ENCODE data around the gene GRAP2.

Gene GRAP2

GRCh38 chr22:39994041-39994565 is 93.2 kb downstream of the GRAP2 start:
- no peak overlapping the region for H3K4me3 ChIP-seq (ENCODE audit: low read depth in 1 of 2, low read length in 2 of 2)
- H3K4me1 ChIP-seq (ENCODE audit: insufficient read depth, low read length): no peaks in the 10 kb centered on the region
- H3K36me3 ChIP-seq (ENCODE audit: insufficient read depth, low read length): no peaks in the 10 kb centered on the region
- H3K9ac ChIP-seq (ENCODE audit: low read length): no peak overlapping the region
- no peaks in the 10 kb centered on the region for H3K9me3 ChIP-seq (ENCODE audit: low read length)
- peaks cover 12 to 41% of the 10 kb centered on the region in 2 donors for H3K27me3 ChIP-seq (ENCODE audit: control insufficient read depth in 1 of 2, insufficient read depth in 2 of 2, low read length in 2 of 2)
- no peak overlapping the region for H3K27ac ChIP-seq (ENCODE audit: low read depth, low read length)

GRCh38 chr22:39994566-39995392 is 93.9 kb downstream of the GRAP2 start, which contains the start of gene FAM83F:
FAM83F (plus strand) TSS chr22:39994954; CDS start chr22:39995043, 89 bp downstream.
- Histone ChIP-seq H3K27me3 (ENCODE audit: control insufficient read depth in 1 of 2, insufficient read depth in 2 of 2, low read length in 2 of 2) (peaks cover 12 to 41% of the 10 kb centered on the region in 2 donors), H3K4me3 (ENCODE audit: low read depth in 1 of 2, low read length in 2 of 2) (no peak within 1 kb of the TSS), H3K27ac (ENCODE audit: low read depth, low read length) (no peak within 1 kb of the TSS), H3K9me3 (ENCODE audit: low read length) (no peaks in the 10 kb centered on the region), H3K9ac (ENCODE audit: low read length) (no peak within 1 kb of the TSS), H3K36me3 (ENCODE audit: insufficient read depth, low read length) (no peaks in the 10 kb centered on the region), H3K4me1 (ENCODE audit: insufficient read depth, low read length) (no peaks in the 10 kb centered on the region)

- Histone ChIP-seq H3K4me1 (ENCODE audit: insufficient read depth, low read length) (no peaks in the 10 kb centered on the region), H3K9ac (ENCODE audit: low read length) (no peak overlapping the region), H3K27ac (ENCODE audit: low read depth, low read length) (no peak overlapping the region), H3K9me3 (ENCODE audit: low read length) (no peaks in the 10 kb centered on the region), H3K36me3 (ENCODE audit: insufficient read depth, low read length) (no peaks in the 10 kb centered on the region), H3K4me3 (ENCODE audit: low read depth in 1 of 2, low read length in 2 of 2) (no peak overlapping the region), H3K27me3 (ENCODE audit: control insufficient read depth in 1 of 2, insufficient read depth in 2 of 2, low read length in 2 of 2) (peaks cover 12 to 41% of the 10 kb centered on the region in 2 donors)
These were observed 94.7 kb downstream of the GRAP2 start for GRCh38 chr22:39995393-39996252.

- Histone ChIP-seq H3K27ac (ENCODE audit: low read depth, low read length) (no peak overlapping the region), H3K4me3 (ENCODE audit: low read depth in 1 of 2, low read length in 2 of 2) (no peak overlapping the region), H3K9ac (ENCODE audit: low read length) (no peak overlapping the region)
These were observed 95.8 kb downstream of the GRAP2 start for GRCh38 chr22:39996732-39997131.

GRCh38 chr22:39997421-39997820 is 96.5 kb downstream of the GRAP2 start:
- H3K9me3 ChIP-seq (ENCODE audit: low read length): no peaks in the 10 kb centered on the region
- no peak overlapping the region for H3K4me3 ChIP-seq (ENCODE audit: low read depth in 1 of 2, low read length in 2 of 2)
- H3K27me3 ChIP-seq (ENCODE audit: control insufficient read depth in 1 of 2, insufficient read depth in 2 of 2, low read length in 2 of 2): peaks cover 12 to 41% of the 10 kb centered on the region in 2 donors
- H3K27ac ChIP-seq (ENCODE audit: low read depth, low read length): no peak overlapping the region
- no peaks in the 10 kb centered on the region for H3K4me1 ChIP-seq (ENCODE audit: insufficient read depth, low read length)
- H3K9ac ChIP-seq (ENCODE audit: low read length): no peak overlapping the region
- H3K36me3 ChIP-seq (ENCODE audit: insufficient read depth, low read length): no peaks in the 10 kb centered on the region

More at GRCh38 chr22:39996732-39997131, 95.8 kb downstream of the GRAP2 start:
- Histone ChIP-seq H3K4me1 (ENCODE audit: insufficient read depth, low read length) (no peaks in the 10 kb centered on the region), H3K27me3 (ENCODE audit: control insufficient read depth in 1 of 2, insufficient read depth in 2 of 2, low read length in 2 of 2) (peaks cover 12 to 41% of the 10 kb centered on the region in 2 donors), H3K9me3 (ENCODE audit: low read length) (no peaks in the 10 kb centered on the region), H3K36me3 (ENCODE audit: insufficient read depth, low read length) (no peaks in the 10 kb centered on the region)

GRCh38 chr22:39997939-39998726 is 97.2 kb downstream of the GRAP2 start:
- H3K27ac ChIP-seq (ENCODE audit: low read depth, low read length): no peak overlapping the region
- H3K27me3 ChIP-seq (ENCODE audit: control insufficient read depth in 1 of 2, insufficient read depth in 2 of 2, low read length in 2 of 2): peaks cover 12 to 41% of the 10 kb centered on the region in 2 donors
- no peak overlapping the region for H3K9ac ChIP-seq (ENCODE audit: low read length)
- H3K36me3 ChIP-seq (ENCODE audit: insufficient read depth, low read length): no peaks in the 10 kb centered on the region
- no peaks in the 10 kb centered on the region for H3K9me3 ChIP-seq (ENCODE audit: low read length)
- no peaks in the 10 kb centered on the region for H3K4me1 ChIP-seq (ENCODE audit: insufficient read depth, low read length)
- no peak overlapping the region for H3K4me3 ChIP-seq (ENCODE audit: low read depth in 1 of 2, low read length in 2 of 2)

- H3K9ac ChIP-seq (ENCODE audit: low read length): no peak overlapping the region
- no peaks in the 10 kb centered on the region for H3K4me1 ChIP-seq (ENCODE audit: insufficient read depth, low read length)
- no peaks in the 10 kb centered on the region for H3K36me3 ChIP-seq (ENCODE audit: insufficient read depth, low read length)
- H3K27me3 ChIP-seq (ENCODE audit: control insufficient read depth in 1 of 2, insufficient read depth in 2 of 2, low read length in 2 of 2): peaks cover 9 to 34% of the 10 kb centered on the region in 2 donors
- no peak overlapping the region for H3K4me3 ChIP-seq (ENCODE audit: low read depth in 1 of 2, low read length in 2 of 2)
- no peak overlapping the region for H3K27ac ChIP-seq (ENCODE audit: low read depth, low read length)
- no peaks in the 10 kb centered on the region for H3K9me3 ChIP-seq (ENCODE audit: low read length)
These were observed 98.4 kb downstream of the GRAP2 start for GRCh38 chr22:39999144-39999757.

GRCh38 chr22:40000171-40000570 is 99.3 kb downstream of the GRAP2 start:
- H3K4me3 ChIP-seq (ENCODE audit: low read depth in 1 of 2, low read length in 2 of 2): no peak overlapping the region
- H3K36me3 ChIP-seq (ENCODE audit: insufficient read depth, low read length): no peaks in the 10 kb centered on the region
- no peaks in the 10 kb centered on the region for H3K9me3 ChIP-seq (ENCODE audit: low read length)
- H3K9ac ChIP-seq (ENCODE audit: low read length): no peak overlapping the region
- H3K27me3 ChIP-seq (ENCODE audit: control insufficient read depth in 1 of 2, insufficient read depth in 2 of 2, low read length in 2 of 2): peaks cover 9 to 27% of the 10 kb centered on the region in 2 donors
- no peaks in the 10 kb centered on the region for H3K4me1 ChIP-seq (ENCODE audit: insufficient read depth, low read length)
- H3K27ac ChIP-seq (ENCODE audit: low read depth, low read length): no peak overlapping the region

GRCh38 chr22:40001106-40001505 is 100.2 kb downstream of the GRAP2 start:
- H3K27me3 ChIP-seq (ENCODE audit: control insufficient read depth in 1 of 2, insufficient read depth in 2 of 2, low read length in 2 of 2): peaks cover 9 to 17% of the 10 kb centered on the region in 2 donors
- no peak overlapping the region for H3K9ac ChIP-seq (ENCODE audit: low read length)
- H3K9me3 ChIP-seq (ENCODE audit: low read length): no peaks in the 10 kb centered on the region
- H3K4me1 ChIP-seq (ENCODE audit: insufficient read depth, low read length): no peaks in the 10 kb centered on the region
- no peak overlapping the region for H3K27ac ChIP-seq (ENCODE audit: low read depth, low read length)
- no peaks in the 10 kb centered on the region for H3K36me3 ChIP-seq (ENCODE audit: insufficient read depth, low read length)
- no peak overlapping the region for H3K4me3 ChIP-seq (ENCODE audit: low read depth in 1 of 2, low read length in 2 of 2)

GRCh38 chr22:40001800-40002577 is 101.1 kb downstream of the GRAP2 start:
- Histone ChIP-seq H3K4me3 (ENCODE audit: low read depth in 1 of 2, low read length in 2 of 2) (no peak overlapping the region), H3K27ac (ENCODE audit: low read depth, low read length) (no peak overlapping the region), H3K36me3 (ENCODE audit: insufficient read depth, low read length) (no peaks in the 10 kb centered on the region), H3K9ac (ENCODE audit: low read length) (no peak overlapping the region), H3K9me3 (ENCODE audit: low read length) (no peaks in the 10 kb centered on the region), H3K27me3 (ENCODE audit: control insufficient read depth in 1 of 2, insufficient read depth in 2 of 2, low read length in 2 of 2) (peaks cover 2 to 14% of the 10 kb centered on the region in 2 donors), H3K4me1 (ENCODE audit: insufficient read depth, low read length) (no peaks in the 10 kb centered on the region)

All from muscle layer of colon (tissue), 2 donors.